Measurements from ENCODE around the gene NOM1.
"Not testable (repeated sequence)": the region's sequence is repeated elsewhere in the genome, so short reads cannot be mapped to it uniquely, and the experiment has no call there.

The NOM1 gene, protein sequence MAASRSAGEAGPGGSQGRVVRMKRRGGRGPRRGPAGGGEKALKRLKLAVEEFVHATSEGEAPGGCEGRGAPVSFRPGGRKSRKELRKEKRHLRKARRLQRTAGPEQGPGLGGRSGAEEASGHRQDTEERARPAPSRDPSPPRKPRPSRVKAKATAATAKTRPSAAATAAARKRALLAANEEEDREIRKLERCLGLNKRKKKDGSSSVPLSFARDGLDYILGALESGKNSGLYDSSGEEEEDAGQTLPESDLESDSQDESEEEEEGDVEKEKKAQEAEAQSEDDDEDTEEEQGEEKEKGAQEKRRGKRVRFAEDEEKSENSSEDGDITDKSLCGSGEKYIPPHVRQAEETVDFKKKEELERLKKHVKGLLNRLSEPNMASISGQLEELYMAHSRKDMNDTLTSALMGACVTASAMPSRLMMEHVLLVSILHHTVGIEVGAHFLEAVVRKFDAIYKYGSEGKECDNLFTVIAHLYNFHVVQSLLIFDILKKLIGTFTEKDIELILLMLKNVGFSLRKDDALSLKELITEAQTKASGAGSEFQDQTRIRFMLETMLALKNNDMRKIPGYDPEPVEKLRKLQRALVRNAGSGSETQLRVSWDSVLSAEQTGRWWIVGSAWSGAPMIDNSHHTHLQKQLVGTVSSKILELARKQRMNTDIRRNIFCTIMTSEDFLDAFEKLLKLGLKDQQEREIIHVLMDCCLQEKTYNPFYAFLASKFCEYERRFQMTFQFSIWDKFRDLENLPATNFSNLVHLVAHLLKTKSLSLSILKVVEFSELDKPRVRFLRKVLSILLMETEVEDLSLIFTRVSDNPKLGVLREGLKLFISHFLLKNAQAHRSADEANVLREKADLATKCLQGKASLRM

DNA sequence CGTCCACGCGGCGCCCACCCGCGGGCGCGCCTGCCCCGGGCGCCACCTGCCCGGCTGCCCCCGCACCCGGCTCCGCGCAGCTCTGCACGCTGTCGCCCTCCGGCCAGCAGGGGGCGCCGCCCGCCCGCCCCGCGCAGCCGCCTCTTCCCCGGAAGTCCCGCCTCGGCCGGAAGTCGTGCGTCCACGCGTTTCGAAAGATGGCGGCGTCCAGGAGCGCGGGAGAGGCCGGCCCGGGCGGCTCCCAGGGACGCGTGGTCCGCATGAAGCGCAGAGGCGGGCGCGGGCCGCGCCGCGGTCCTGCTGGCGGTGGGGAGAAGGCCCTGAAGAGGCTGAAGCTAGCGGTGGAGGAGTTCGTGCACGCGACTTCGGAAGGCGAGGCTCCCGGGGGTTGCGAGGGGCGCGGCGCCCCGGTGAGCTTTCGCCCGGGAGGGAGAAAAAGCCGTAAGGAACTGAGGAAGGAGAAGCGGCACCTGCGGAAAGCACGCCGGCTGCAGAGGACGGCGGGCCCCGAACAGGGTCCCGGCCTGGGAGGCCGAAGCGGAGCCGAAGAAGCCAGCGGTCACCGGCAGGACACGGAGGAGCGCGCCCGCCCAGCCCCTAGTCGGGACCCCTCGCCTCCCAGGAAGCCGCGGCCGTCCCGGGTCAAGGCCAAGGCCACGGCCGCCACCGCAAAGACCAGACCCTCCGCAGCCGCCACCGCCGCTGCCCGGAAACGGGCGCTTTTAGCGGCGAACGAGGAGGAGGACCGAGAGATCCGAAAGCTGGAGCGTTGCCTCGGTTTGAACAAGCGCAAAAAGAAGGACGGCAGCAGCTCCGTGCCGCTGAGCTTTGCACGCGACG is at the start of gene NOM1:
Gene NOM1, plus strand, starts transcription at position 172 of the 840 bp plus-strand sequence. Its CDS starts 26 bp downstream, at position 198.
- ChIA-PET CTCF (interaction anchor here (0.6 to 1.6 kb wide), 6 partner anchors 18 to 303 kb away, joined by 3 to 5 read pairs (median 3); no protein-coding TSS in a partner anchor), POLR2A (interaction anchor here (0.6 to 3.7 kb wide), 16 partner anchors 9 to 389 kb away, joined by 3 to 26 read pairs (median 4); partner anchors contain the start of genes LMBR1 and MNX1)
- peak; percentile 99 for DNase-seq (ENCODE audit: extremely low spot score)
- TF ChIP-seq L3MBTL2 (conservative IDR thresholded peaks at IDR 0.05) (peak; percentile 91), FOXM1 (IDR thresholded peaks at IDR 0.05; ENCODE audit: borderline replicate concordance) (peak; percentile 76; the same call in 1 of the 2 replicates), ARNT (IDR thresholded peaks at IDR 0.05) (peak; percentile 83; the same call in 1 of the 2 replicates), ELF4 (IDR thresholded peaks at IDR 0.05) (no peak; the same call in 1 of the 2 replicates), FOXK2 (IDR thresholded peaks at IDR 0.05) (no peak), ZNF384 (IDR thresholded peaks at IDR 0.05) (no peak)

DNA sequence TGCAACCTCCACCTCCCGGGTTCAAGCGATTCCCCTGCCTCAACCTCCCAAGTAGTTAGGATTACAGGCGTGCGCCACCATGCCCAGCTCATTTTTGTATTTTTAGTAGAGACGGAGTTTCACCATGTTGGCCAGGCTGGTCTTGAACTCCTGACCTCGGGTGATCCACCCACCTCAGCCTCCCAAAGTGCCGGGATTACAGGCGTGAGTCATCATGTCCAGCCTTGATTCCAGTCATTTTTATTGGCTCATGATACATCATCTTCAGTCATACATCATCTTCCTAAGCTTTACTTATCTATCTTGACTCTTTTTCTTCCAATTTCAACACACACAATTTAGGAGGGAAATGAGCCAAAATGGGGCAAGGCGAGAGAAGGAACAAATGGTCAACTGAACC is 49.4 kb upstream of the NOM1 start:
- CTCF ChIA-PET; DNase-seq (ENCODE audit: extremely low spot score); POLR2A ChIA-PET: not testable (repeated sequence)

- CTCF ChIA-PET: no interaction called here
- TF ChIP-seq BHLHE40 (IDR thresholded peaks at IDR 0.05; ENCODE audit: borderline replicate concordance) (no peak), SUZ12 (IDR thresholded peaks at IDR 0.05) (no peak), SP1 (IDR thresholded peaks at IDR 0.05) (no peak), LEF1 (IDR thresholded peaks at IDR 0.05; ENCODE audit: borderline replicate concordance) (no peak), ZNF384 (IDR thresholded peaks at IDR 0.05) (no peak), FOXK2 (IDR thresholded peaks at IDR 0.05) (no peak), FOXM1 (IDR thresholded peaks at IDR 0.05; ENCODE audit: borderline replicate concordance) (no peak), L3MBTL2 (conservative IDR thresholded peaks at IDR 0.05) (no peak), CTBP1 (IDR thresholded peaks at IDR 0.05; ENCODE audit: borderline replicate concordance) (no peak), NFRKB (IDR thresholded peaks at IDR 0.05) (no peak), ELF4 (IDR thresholded peaks at IDR 0.05) (no peak), TARDBP (IDR thresholded peaks at IDR 0.05) (no peak), HDGF (IDR thresholded peaks at IDR 0.05; ENCODE audit: borderline replicate concordance) (no peak), FOXA1 (IDR thresholded peaks at IDR 0.05) (no peak), ARNT (IDR thresholded peaks at IDR 0.05) (no peak)
- TF ChIP-seq, protein P1, sequence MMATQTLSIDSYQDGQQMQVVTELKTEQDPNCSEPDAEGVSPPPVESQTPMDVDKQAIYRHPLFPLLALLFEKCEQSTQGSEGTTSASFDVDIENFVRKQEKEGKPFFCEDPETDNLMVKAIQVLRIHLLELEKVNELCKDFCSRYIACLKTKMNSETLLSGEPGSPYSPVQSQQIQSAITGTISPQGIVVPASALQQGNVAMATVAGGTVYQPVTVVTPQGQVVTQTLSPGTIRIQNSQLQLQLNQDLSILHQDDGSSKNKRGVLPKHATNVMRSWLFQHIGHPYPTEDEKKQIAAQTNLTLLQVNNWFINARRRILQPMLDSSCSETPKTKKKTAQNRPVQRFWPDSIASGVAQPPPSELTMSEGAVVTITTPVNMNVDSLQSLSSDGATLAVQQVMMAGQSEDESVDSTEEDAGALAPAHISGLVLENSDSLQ (IDR thresholded peaks at IDR 0.05): no peak
- POLR2A ChIA-PET: interaction anchor here (3.1 kb wide), 1 partner anchor 10 kb away, joined by 21 read pairs; the partner anchor contains the start of gene LMBR1
- DNase-seq (ENCODE audit: extremely low spot score): no peak
These were observed 46.1 kb upstream of the NOM1 start for GRCh38 chr7:156903232-156903909.

GRCh38 chr7:156906200-156906649 is 43.3 kb upstream of the NOM1 start:
- POLR2A ChIA-PET: interaction anchor here (1.0 to 3.1 kb wide), 2 partner anchors 13 to 43 kb away, joined by 4 to 21 read pairs; partner anchors contain the start of genes LMBR1 and NOM1
- no peak for DNase-seq (ENCODE audit: extremely low spot score)
- no peak for TF ChIP-seq BHLHE40 (IDR thresholded peaks at IDR 0.05; ENCODE audit: borderline replicate concordance)
- no peak for TF ChIP-seq SUZ12 (IDR thresholded peaks at IDR 0.05)
- no peak for TF ChIP-seq NFRKB (IDR thresholded peaks at IDR 0.05)
- TF ChIP-seq CTBP1 (IDR thresholded peaks at IDR 0.05; ENCODE audit: borderline replicate concordance): no peak
- no peak for TF ChIP-seq TARDBP (IDR thresholded peaks at IDR 0.05)
- TF ChIP-seq FOXA1 (IDR thresholded peaks at IDR 0.05): no peak
- TF ChIP-seq ARNT (IDR thresholded peaks at IDR 0.05): no peak
- no peak for TF ChIP-seq FOXM1 (IDR thresholded peaks at IDR 0.05; ENCODE audit: borderline replicate concordance)
- TF ChIP-seq SP1 (IDR thresholded peaks at IDR 0.05): no peak
- TF ChIP-seq FOXK2 (IDR thresholded peaks at IDR 0.05): no peak
- TF ChIP-seq LEF1 (IDR thresholded peaks at IDR 0.05; ENCODE audit: borderline replicate concordance): no peak
- no peak for TF ChIP-seq ZNF384 (IDR thresholded peaks at IDR 0.05)
- CTCF ChIA-PET: interaction anchor here (0.5 kb wide), 1 partner anchor 1502 kb away, joined by 3 read pairs; no protein-coding TSS in a partner anchor

- ChIA-PET POLR2A (no interaction called here), CTCF (no interaction called here)
- DNase-seq (ENCODE audit: extremely low spot score): no peak
- TF ChIP-seq NFRKB (IDR thresholded peaks at IDR 0.05) (no peak), L3MBTL2 (conservative IDR thresholded peaks at IDR 0.05) (no peak), HDGF (IDR thresholded peaks at IDR 0.05; ENCODE audit: borderline replicate concordance) (no peak), BHLHE40 (IDR thresholded peaks at IDR 0.05; ENCODE audit: borderline replicate concordance) (no peak), ARNT (IDR thresholded peaks at IDR 0.05) (no peak), SUZ12 (IDR thresholded peaks at IDR 0.05) (no peak), SP1 (IDR thresholded peaks at IDR 0.05) (no peak), ZNF384 (IDR thresholded peaks at IDR 0.05) (no peak), FOXM1 (IDR thresholded peaks at IDR 0.05; ENCODE audit: borderline replicate concordance) (no peak), ELF4 (IDR thresholded peaks at IDR 0.05) (no peak), TARDBP (IDR thresholded peaks at IDR 0.05) (no peak)
- TF ChIP-seq, protein P1 (IDR thresholded peaks at IDR 0.05): no peak
These were observed 41.9 kb upstream of the NOM1 start for GRCh38 chr7:156907656-156908055.

GRCh38 chr7:156909574-156910252 is 39.8 kb upstream of the NOM1 start:
- DNase-seq (ENCODE audit: extremely low spot score); CTCF ChIA-PET; POLR2A ChIA-PET: not testable (repeated sequence)

Data from HEK293T (cell line).